Retina (tissue), 1 donor: ENCODE measurements around the gene TMEM239.
A peak's percentile ranks its signal among the peaks of the same experiment; 100 is the strongest.
"Not testable (repeated sequence)": the region's sequence is repeated elsewhere in the genome, so short reads cannot be mapped to it uniquely, and the experiment has no call there.

Experiments
- DNase-seq: peaks from one replicate; pipeline ENCODE4 v3.0.0-alpha.2; 2016

Gene TMEM239

DNA sequence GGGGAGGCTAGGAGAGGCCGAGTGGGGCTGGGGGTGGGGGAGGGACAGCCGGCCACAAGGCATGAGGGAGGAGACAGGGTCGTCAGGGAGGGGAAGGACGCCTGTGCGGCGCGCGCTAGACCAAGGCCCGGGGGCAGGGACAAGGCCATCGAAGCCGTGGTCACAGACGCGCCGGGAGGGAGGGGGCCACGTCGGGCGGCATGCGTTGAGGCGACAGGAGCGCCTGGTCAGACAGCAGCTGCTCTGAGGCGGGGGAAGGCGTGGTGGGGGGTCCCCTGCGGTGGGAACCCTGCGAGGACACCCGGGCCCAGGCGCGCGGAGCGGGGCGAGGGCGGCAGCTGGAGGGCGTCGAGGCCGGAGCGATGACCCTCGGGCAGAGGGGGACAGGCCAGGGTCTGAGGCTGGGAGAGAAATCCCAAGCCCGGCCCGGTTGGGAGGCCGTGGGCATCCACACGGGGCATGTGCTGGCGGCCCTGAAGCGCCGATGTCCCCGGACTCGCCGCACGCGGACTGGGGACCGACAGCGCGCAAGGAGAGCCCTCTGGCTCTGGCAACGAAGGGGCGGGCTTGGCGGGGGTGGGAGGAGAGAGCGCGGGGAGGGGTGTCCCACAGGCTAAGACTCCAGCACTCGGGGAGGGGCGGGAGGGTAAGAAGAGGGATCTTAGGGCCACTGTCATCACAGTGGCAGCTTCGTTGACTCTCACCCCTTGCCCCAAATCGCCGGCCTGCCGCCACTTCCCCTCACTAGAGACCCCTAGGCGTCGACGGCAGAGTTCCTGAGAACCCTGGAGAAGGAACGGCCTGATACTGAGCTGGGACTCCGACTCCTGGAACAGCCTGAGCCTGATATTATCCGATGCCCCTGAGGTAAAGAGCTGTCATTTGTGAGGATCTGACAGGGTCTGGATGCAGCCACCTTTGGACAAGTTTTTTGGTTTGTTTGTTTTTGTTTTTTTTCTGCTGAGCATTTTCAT lies 5.0 kb downstream of the TMEM239 start:
- DNase-seq = no peak

DNA sequence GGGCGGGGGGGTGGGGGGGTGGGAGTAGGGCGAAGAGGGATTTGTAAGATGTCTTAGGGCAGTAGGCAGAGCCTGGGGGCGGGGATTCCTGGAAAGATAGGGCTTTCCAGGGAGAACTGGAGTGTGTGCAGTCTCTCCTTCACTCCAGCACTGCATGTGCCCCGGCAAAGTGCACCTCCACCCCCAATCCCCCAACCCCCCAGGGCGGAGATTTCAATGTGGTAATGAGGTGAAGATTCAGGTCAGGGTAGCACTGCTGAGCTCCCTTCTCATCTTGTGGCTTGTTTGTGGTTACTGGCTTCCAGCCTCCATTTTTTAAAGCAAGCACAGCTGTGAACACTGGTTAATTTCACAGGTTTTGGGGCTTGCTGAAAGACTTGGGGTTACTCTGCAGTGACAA lies 5.9 kb downstream of the TMEM239 start:
- DNase-seq = no peak

DNA sequence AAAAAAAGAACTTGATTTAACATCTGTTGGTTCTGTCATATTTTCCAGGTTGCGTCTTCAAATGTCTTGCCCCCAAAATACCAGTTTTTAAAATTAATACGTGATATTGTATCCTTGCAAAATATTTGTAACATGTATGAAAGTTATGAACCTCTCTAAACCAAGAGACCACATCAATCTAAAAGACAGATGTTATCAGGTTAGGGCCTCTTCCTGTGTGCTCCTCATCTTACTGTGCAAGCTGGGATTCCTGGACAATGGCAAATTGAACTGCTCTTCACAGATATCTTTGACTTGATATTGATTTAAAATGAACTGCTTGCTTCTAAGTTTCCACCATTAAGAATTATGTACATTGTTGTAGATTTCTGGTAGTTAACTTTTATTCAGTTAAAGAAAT lies 9.6 kb downstream of the TMEM239 start:
- DNase-seq = no peak

DNA sequence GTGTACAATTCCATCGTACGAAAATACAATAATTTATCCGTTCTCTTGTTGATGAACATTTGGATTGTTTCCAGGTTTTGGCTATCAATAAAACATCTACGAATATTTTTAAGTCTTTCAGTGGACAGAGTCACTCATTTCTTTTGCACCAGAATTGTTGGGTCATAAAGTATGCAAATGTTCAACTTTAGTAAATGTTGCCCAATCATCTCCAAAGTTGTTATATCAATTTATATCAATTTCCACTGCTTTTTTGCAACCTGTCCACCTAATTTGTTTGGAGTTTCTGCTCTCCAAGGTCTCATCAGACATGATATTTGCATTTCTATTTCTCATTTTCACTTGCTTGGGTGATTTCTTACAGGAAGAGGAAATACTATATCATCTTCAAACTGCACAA lies 10.5 kb downstream of the TMEM239 start:
- no peak for DNase-seq

DNA sequence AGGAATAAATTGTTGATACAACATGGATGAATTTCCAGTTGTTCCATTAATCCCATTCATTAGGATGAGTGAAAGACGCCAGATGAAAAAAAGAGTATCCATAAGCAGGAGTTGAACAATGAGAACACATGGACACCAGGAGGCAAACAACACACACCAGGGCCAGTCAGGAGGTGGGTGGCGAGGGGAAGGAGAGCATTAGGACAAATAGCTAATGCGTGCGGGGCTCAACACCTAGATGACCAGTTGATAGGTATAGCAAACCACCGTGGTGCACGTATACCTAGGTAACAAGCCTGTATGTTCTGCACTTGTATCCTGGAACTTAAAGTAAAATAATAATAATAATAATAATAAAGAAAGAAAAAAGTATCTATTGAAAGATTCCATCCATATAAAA lies 13.2 kb downstream of the TMEM239 start:
- DNase-seq = no peak

DNA sequence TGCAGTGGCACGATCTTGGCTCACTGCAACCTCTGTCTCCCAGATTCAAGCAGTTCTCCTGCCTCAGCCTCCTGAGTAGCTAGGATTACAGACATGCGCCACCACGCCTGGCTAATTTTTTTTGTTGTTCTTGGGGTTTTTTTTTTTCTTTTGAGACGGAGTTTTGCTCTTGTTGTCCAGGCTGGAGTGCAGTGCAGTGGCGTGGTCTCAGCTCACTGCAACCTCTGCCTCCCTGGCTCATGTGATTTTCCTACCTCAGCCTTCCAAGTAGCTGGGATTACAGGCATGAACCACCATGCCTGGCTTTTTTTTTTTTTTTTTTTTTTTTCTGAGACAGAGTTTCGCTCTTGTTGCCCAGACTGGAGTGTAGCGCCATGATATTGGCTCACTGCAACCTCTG lies 15.0 kb downstream of the TMEM239 start:
- not testable (repeated sequence) for DNase-seq

DNA sequence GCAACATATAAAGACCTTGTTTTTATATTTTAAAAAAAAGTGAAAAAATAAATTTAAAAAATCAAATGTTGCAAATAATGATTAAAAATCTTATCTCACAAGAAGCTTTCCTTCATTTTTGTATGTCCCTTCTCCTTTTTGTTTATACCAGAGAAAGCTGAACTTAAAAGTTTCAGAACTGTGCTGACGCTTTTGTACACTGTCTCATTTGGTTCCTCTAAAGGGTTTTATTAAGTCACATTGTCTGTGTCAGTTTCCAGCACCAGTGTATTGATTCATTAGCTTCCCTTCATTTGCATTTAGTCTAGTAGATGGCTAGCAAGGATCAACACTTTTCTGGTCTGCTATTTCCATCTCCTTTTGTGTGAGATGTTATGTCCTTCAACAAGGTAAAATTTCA lies 17.6 kb downstream of the TMEM239 start:
- no peak for DNase-seq

DNA sequence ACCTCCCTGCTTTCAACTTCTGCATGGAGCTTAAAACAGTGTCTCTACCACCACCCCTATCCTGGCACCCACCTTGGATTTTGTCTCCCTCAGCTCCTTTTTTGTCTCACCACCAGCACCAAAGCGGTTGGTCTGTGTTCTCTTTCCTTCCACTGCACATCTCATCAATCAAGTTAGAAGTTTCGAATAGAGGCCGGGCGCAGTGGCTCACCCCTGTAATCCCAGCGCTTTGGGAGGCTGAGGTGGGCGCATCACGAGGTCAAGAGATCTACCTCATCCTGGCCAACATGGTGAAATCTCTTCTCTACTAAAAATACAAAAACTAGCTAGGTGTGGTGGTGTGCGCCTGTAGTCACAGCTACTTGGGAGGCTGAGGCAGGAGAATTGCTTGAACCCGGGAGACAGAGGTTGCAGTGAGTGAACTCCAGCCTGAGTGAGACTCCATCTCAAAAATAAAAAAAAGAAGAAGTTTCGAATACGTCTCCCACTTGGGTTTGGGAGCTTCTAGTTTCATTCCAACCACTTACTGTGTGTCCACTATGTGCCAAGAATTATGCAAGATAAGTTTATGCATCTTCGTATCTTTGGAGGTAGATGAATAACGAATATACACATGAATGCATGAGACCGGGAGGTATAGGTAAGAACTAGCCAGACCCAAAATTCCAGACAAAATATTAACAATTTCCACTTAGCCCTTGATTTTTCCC lies 18.4 kb downstream of the TMEM239 start:
- no peak for DNase-seq

DNA sequence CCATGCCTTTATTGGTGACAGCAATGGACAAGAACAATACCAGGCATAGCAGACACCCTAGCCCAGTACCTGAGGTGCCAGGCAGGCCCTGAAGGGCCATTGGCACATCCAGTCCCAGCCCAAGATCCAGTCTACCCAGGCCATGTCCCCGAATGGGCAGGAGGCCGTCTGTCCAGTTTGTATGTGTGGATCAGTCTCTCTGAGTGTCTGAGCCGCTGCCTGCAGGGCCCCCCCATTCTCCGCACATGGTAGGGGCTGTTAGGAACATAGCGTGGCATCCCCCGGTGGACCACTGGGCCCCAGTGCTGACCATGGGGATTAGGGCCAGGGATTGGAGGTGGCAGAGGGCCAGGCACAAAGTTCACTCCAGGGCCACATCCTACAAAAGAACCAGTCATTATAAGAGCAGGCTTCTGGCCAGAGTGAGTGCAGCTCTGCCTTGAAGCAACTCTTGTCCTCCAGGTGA lies 19.2 kb downstream of the TMEM239 start:
- DNase-seq = no peak

DNA sequence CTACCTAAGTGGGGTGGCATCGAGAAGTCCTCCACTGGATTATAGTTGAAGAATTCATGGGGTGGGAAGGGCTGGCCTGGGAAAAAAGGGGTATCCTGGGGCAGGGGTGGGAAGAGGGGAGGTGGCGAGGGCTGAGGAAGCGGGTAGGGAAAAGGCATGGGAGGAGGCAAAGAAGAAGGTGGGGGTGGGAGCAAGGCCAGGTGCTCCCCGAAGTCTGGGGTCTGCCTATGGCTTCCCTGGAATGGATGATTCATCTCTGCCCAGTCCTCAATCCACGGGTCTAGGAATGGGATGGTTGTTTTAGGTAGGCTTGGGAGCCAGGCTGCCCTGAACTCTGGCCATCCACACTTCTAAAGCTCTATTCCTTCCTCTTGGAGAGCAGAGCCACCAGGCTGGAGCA lies 19.9 kb downstream of the TMEM239 start:
- DNase-seq = no peak

DNA sequence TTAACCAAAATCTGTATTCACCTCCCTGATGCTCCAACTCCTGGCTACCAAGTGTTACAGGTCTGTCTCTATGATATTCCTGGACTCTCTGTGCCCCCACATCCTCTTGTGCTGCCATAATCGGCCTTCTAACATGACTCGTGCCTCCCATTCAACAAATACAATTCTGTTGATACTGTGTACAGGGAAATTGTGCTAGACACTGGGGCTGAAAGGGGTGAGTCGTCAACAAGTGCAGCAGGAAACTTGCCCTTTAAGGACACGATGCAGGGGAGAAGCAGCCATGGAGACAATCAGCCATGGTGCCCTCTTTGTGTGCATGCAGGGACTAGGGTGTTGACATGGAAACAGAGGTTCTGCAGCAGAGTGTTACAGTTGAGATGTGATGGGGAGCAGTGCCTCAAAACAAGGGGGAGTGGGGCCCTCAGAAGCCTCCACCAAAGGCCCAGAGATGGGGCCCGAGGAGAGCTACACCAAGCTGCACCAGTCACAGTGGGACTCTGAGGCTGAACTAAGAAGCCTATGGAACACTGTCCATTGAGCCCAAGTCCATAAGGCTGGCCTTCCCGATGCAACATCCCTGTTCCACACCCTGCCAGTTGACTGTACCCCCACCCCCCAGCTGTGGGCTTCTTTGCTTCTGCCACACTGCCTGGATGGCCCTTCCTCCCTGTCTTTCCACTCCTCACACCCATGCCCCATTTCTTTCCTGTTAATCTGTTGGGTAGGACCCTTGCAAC lies 21.2 kb downstream of the TMEM239 start:
- no peak for DNase-seq

DNA sequence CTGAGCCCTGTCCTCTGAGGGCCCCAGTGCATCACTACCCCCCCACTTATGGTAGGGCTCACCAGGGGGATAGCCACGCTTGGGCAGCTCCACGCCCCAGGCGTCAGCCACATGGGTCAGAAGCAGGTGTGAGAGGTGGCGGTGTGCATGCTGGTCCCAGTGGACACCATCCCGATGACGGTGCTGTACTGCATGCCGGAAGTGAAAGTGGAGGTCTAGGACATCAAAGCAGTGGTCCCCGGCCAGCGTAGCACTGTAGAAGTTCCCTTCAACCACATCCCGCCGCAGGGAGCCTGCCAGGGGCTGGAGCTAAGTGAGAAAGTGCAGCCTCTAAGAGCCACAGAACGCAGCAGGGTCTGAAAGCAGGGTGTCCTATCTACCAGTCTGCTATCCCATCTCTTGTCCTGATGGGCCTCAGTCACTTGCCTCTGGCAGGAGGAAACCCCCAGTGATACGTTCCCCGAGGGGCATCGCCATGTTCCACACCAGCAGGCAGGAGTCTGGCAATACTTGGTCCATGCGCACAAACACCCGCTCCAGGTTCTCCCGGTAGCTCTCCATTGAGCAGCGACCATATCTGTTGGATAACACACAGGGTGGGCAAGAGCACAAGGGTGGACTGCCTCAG lies 22.1 kb downstream of the TMEM239 start:
- no peak for DNase-seq

DNA sequence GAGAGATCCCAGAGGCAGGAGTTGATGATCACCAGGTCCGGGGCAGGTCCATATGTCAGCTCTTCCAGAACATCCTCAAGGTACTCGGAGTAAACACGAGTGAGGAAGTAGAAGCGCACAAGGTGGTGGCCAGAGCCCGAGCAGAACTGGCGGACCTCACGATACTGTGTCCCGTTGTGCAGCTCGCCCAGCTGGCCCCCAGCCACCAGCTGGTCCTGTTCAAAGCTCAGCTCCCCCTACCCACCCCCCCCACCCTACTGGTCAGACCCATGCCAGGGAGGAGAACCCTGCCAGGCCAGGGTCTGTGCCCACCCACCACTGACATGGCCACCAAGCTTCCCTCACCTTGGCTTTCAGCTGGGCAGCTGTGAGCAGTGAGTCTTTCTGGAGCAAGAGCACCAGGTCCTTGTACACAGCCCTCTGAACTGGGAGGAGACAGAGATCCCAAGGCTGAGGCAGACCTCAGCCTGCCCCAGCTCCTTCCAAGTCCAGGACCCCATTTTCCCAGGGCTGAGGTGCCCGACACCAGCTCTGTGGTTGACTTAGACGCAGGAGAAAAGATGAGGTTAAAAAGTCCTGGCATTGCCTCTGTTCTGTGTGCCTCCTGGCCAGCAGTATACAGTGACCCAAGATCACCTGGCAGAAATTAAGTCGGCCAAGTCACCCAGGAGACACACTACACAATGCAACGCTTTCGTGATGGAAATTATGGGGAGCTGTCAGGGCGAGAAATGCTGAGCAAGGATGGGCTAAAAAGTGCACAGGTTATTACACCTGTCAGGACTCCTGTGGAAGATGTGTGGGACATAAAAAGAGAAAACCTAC lies 22.9 kb downstream of the TMEM239 start:
- DNase-seq = no peak

DNA sequence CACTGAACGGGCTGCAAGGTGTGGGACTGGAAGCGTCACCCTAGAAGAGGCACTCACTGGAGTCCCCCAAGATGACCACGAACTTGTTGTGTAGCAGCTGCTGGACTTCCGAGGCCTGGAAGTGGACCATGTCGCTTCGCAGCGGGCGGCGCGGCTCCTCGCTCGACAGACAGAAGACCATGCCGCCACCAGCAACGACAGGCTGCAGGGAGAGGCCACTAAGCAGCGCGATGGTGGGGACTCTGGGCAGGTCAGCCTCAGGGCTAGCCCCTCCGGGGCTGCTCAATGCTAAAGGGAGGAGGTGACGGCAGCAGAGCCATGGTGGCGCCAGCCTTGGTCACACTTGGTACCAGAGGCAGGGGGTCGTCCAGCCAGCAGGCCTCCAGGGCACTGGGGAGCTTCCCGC lies 23.6 kb downstream of the TMEM239 start:
- DNase-seq = no peak

DNA sequence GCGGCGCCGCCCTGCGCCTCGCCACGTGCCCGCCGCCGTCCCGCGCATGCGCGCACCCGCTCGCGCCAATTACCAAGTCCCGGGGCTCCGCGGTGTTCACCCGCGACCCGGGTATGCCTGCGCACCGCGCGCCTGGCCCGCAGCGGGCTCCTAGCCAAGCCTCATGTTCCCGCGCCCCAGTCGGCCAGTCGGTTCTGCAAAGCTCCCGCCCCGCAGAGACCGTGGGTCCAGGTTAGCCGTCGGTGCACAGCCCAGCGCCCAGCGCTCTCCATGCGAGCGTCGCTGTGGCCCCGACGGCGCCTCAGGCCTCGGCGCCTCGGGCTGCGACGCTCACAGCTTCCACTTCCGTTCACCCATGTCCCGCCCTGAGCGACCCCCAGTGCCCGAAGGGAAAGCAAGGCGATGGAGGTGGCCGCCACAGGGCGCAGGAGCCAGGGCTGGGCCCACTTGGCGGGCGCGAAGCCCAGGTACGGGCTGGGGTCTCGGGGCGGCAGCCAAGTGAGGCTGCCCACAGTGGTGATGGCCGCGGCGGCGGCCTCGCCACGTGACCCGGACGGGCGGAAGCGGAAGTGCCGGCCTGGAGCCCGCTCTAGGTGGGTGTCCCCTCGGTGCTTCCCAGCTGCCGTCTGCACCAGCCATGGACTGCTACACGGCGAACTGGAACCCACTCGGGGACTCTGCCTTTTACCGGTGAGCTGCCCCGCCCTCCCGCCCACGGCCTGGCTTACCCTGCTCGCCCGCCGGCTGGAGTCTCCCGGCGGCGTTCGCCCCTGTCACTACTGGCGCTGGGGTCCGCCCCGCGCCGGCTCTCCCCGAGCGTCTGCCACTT lies 24.2 kb downstream of the TMEM239 start, which contains the start of the genes PCED1A and VPS16:
Gene PCED1A (minus strand): TSS at position 518 of the 829 bp plus-strand sequence. CDS start 743 bp downstream, outside the sequence.
Gene VPS16 (plus strand): TSS at position 608 of the 829 bp plus-strand sequence. CDS start 30 bp downstream, at position 638.
- peak; percentile 95 for DNase-seq

DNA sequence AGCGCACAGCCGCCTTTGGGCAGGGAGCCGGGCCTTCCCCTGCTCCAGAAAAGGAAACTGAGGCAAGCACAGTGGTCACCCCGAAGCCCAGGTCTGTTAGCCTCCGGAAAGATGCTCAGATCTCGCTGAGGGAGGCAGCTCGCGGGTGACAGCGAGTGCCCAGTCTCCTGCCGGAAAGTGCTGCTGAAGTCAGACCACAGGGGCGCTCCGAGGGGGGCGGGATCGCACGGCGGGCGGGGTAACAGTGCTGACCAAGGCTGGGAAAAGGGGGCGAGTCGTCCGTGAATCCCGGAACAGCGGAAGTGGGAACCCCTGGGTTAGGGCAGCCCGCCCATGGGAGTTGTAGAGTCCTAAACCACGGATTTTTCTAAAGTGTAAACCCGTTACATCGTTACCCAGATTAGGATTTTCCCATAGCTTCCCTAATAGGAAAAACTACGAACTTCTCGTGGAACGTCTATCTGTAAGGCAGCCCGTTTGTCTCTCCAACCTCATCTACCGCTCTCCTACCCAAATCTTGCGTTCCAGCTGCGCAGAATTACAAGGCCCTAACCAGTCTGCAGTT lies 24.9 kb downstream of the TMEM239 start:
- peak; percentile 69 for DNase-seq

DNA sequence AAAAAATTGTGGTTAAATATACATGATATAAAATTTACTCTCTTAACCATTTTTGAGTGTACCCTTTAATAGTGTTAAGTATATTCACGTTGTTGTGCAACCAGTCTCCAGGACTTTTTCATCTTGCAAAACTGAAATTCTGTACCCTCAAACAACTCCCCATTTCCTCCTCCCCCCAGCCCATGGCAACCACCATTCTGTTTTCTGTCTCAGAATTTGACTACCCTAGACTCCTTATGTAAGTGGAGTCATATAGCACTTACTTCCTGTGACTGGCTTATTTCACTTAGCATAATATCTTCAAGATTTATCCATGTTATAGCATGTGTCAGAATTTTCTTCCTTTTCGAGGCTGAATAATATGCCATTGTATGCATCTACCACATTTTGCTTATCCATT lies 29.4 kb downstream of the TMEM239 start:
- no peak for DNase-seq

DNA sequence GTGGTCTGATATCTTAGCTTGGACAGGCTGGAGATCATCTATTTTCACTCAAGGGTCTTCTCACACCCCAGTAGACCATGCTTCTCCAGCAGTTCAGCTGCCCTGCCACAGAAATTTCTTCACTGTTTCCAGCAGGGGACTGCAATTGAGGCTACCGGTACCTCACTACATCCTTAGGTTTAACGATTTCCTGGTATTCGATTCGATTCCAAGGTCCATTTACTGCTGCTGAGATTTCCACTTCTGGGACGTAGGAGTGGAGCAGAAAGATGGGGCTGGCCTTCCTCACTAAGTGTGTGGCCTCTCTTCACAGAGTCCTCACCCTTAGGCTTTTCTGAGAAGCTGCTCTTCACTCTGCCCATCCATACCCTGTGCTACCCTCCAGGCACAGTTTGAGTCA lies 30.5 kb downstream of the TMEM239 start:
- DNase-seq = no peak

DNA sequence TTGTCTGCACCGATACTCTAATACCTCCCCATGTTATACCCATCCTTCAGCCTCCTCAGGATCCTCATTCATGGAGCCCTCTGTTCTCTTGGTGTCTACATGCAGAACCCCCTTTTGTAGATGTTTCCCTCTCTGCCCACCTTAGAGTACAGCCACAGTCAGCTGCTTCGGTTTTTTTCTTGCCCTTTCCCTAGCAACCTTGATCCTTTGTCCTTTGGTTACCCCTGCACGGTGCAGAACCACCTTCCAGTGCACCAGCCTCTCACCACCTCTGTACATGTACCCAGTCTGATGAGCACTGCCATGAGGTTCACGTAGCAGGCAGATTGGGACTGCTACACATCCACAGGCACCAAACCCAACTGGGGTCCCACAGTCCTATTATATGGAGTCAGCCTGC lies 31.6 kb downstream of the TMEM239 start:
- DNase-seq = no peak

DNA sequence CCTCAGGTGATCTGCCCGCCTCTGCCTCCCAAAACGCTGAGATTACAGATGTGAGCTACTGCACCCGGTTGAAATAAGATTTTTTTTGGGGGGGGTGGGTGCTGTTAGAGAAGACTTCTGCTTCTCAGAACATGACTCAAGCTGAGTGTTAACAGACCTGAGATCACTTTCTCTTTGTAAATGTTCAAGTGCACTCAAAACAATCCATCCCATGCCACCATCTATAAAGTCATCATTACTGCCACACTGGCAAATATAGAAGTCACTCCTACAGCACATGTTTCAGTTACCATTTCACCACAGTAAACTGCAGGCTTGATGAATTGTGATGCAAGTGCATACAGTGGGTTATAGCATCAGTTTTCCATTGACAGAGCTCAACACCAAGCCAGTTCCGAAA lies 33.4 kb downstream of the TMEM239 start:
- no peak for DNase-seq
